ENCODE measurements around the gene CTDSP2.
"Not testable (repeated sequence)": the region's sequence is repeated elsewhere in the genome, so short reads cannot be mapped to it uniquely, and the experiment has no call there.

Gene CTDSP2

GRCh38 chr12:57886964-57887363 lies 40.4 kb upstream of the CTDSP2 start:
- not testable (repeated sequence) for H3K36me3 ChIP-seq (ENCODE audit: insufficient read depth, low read length); H3K9me3 ChIP-seq (ENCODE audit: control insufficient read depth, insufficient read depth, low read length); H3K9ac ChIP-seq (ENCODE audit: low read depth, low read length)
- peaks cover 14% of the 10 kb centered on the region; the same call in 1 of the 2 replicates for H3K4me1 ChIP-seq (ENCODE audit: insufficient read depth, low read length)

- H3K9me3 ChIP-seq (ENCODE audit: control insufficient read depth, insufficient read depth, low read length): no peaks in the 10 kb centered on the region
- peaks cover 14% of the 10 kb centered on the region; the same call in 1 of the 2 replicates for H3K4me1 ChIP-seq (ENCODE audit: insufficient read depth, low read length)
- no peak overlapping the region for H3K9ac ChIP-seq (ENCODE audit: low read depth, low read length)
- H3K36me3 ChIP-seq (ENCODE audit: insufficient read depth, low read length): no peaks in the 10 kb centered on the region
These were observed 40.0 kb upstream of the CTDSP2 start for GRCh38 chr12:57886542-57886941.

GRCh38 chr12:57885207-57885606 lies 38.7 kb upstream of the CTDSP2 start:
- Histone ChIP-seq H3K4me1 (ENCODE audit: insufficient read depth, low read length) (peaks cover 14% of the 10 kb centered on the region; the same call in 1 of the 2 replicates), H3K36me3 (ENCODE audit: insufficient read depth, low read length) (no peaks in the 10 kb centered on the region), H3K9ac (ENCODE audit: low read depth, low read length) (no peak overlapping the region), H3K9me3 (ENCODE audit: control insufficient read depth, insufficient read depth, low read length) (no peaks in the 10 kb centered on the region)

GRCh38 chr12:57883700-57884099 lies 37.2 kb upstream of the CTDSP2 start:
- H3K4me1 ChIP-seq (ENCODE audit: insufficient read depth, low read length): peaks cover 4% of the 10 kb centered on the region; the same call in 1 of the 2 replicates
- H3K36me3 ChIP-seq (ENCODE audit: insufficient read depth, low read length): no peaks in the 10 kb centered on the region
- H3K9ac ChIP-seq (ENCODE audit: low read depth, low read length): no peak overlapping the region
- no peaks in the 10 kb centered on the region for H3K9me3 ChIP-seq (ENCODE audit: control insufficient read depth, insufficient read depth, low read length)

GRCh38 chr12:57883057-57883456 lies 36.5 kb upstream of the CTDSP2 start:
- Histone ChIP-seq H3K9me3 (ENCODE audit: control insufficient read depth, insufficient read depth, low read length) (no peaks in the 10 kb centered on the region), H3K4me1 (ENCODE audit: insufficient read depth, low read length) (peaks cover 3% of the 10 kb centered on the region; the same call in 1 of the 2 replicates), H3K9ac (ENCODE audit: low read depth, low read length) (no peak overlapping the region), H3K36me3 (ENCODE audit: insufficient read depth, low read length) (no peaks in the 10 kb centered on the region)

GRCh38 chr12:57882575-57882974 lies 36.0 kb upstream of the CTDSP2 start:
- Histone ChIP-seq H3K9ac (ENCODE audit: low read depth, low read length) (no peak overlapping the region), H3K9me3 (ENCODE audit: control insufficient read depth, insufficient read depth, low read length) (no peaks in the 10 kb centered on the region), H3K4me1 (ENCODE audit: insufficient read depth, low read length) (no peaks in the 10 kb centered on the region), H3K36me3 (ENCODE audit: insufficient read depth, low read length) (no peaks in the 10 kb centered on the region)

GRCh38 chr12:57881475-57881874 lies 34.9 kb upstream of the CTDSP2 start:
- H3K36me3 ChIP-seq (ENCODE audit: insufficient read depth, low read length): no peaks in the 10 kb centered on the region
- H3K9me3 ChIP-seq (ENCODE audit: control insufficient read depth, insufficient read depth, low read length): no peaks in the 10 kb centered on the region
- H3K9ac ChIP-seq (ENCODE audit: low read depth, low read length): no peak overlapping the region
- H3K4me1 ChIP-seq (ENCODE audit: insufficient read depth, low read length): no peaks in the 10 kb centered on the region

GRCh38 chr12:57881035-57881434 lies 34.5 kb upstream of the CTDSP2 start:
- H3K36me3 ChIP-seq (ENCODE audit: insufficient read depth, low read length); H3K9ac ChIP-seq (ENCODE audit: low read depth, low read length); H3K9me3 ChIP-seq (ENCODE audit: control insufficient read depth, insufficient read depth, low read length); H3K4me1 ChIP-seq (ENCODE audit: insufficient read depth, low read length): not testable (repeated sequence)

GRCh38 chr12:57877876-57878275 lies 31.3 kb upstream of the CTDSP2 start:
- no peaks in the 10 kb centered on the region for H3K36me3 ChIP-seq (ENCODE audit: insufficient read depth, low read length)
- H3K4me1 ChIP-seq (ENCODE audit: insufficient read depth, low read length): no peaks in the 10 kb centered on the region
- H3K9me3 ChIP-seq (ENCODE audit: control insufficient read depth, insufficient read depth, low read length): no peaks in the 10 kb centered on the region
- no peak overlapping the region for H3K9ac ChIP-seq (ENCODE audit: low read depth, low read length)

- Histone ChIP-seq H3K36me3 (ENCODE audit: insufficient read depth, low read length) (no peaks in the 10 kb centered on the region), H3K9me3 (ENCODE audit: control insufficient read depth, insufficient read depth, low read length) (no peaks in the 10 kb centered on the region), H3K4me1 (ENCODE audit: insufficient read depth, low read length) (no peaks in the 10 kb centered on the region), H3K9ac (ENCODE audit: low read depth, low read length) (no peak overlapping the region)
These were observed 29.4 kb upstream of the CTDSP2 start for GRCh38 chr12:57875753-57876547.

- Histone ChIP-seq H3K9ac (ENCODE audit: low read depth, low read length) (no peak overlapping the region), H3K4me1 (ENCODE audit: insufficient read depth, low read length) (peaks cover 3% of the 10 kb centered on the region; the same call in 1 of the 2 replicates), H3K36me3 (ENCODE audit: insufficient read depth, low read length) (no peaks in the 10 kb centered on the region), H3K9me3 (ENCODE audit: control insufficient read depth, insufficient read depth, low read length) (no peaks in the 10 kb centered on the region)
These were observed 27.9 kb upstream of the CTDSP2 start for GRCh38 chr12:57874166-57875108.

- Histone ChIP-seq H3K36me3 (ENCODE audit: insufficient read depth, low read length) (no peaks in the 10 kb centered on the region), H3K9ac (ENCODE audit: low read depth, low read length) (no peak overlapping the region), H3K4me1 (ENCODE audit: insufficient read depth, low read length) (peaks cover 8% of the 10 kb centered on the region), H3K9me3 (ENCODE audit: control insufficient read depth, insufficient read depth, low read length) (no peaks in the 10 kb centered on the region)
These were observed 25.8 kb upstream of the CTDSP2 start for GRCh38 chr12:57872362-57872761.

- Histone ChIP-seq H3K4me1 (ENCODE audit: insufficient read depth, low read length) (peaks cover 8% of the 10 kb centered on the region), H3K9ac (ENCODE audit: low read depth, low read length) (no peak overlapping the region)
These were observed 23.4 kb upstream of the CTDSP2 start for GRCh38 chr12:57869927-57870318.

GRCh38 chr12:57869298-57869926 lies 22.9 kb upstream of the CTDSP2 start:
- H3K4me1 ChIP-seq (ENCODE audit: insufficient read depth, low read length): peaks cover 12% of the 10 kb centered on the region
- no peaks in the 10 kb centered on the region for H3K9me3 ChIP-seq (ENCODE audit: control insufficient read depth, insufficient read depth, low read length)
- H3K36me3 ChIP-seq (ENCODE audit: insufficient read depth, low read length): no peaks in the 10 kb centered on the region
- H3K9ac ChIP-seq (ENCODE audit: low read depth, low read length): no peak overlapping the region; the same call in 1 of the 2 replicates

More at GRCh38 chr12:57869927-57870318, 23.4 kb upstream of the CTDSP2 start:
- no peaks in the 10 kb centered on the region for H3K36me3 ChIP-seq (ENCODE audit: insufficient read depth, low read length)
- H3K9me3 ChIP-seq (ENCODE audit: control insufficient read depth, insufficient read depth, low read length): no peaks in the 10 kb centered on the region

All from ES-I3 (cell line).